Lower leg skin (tissue), 3 donors: ENCODE measurements around the gene MS4A2.

Experiments used
- CTCF ChIP-seq, 3 donors: fragments of 450-650 bp; IDR thresholded peaks; one replicate each; pipeline ENCODE4 v1.5.1; 2016; ENCODE audit warnings: antibody characterized with exemption in 3 of 3, mild to moderate bottlenecking in 3 of 3, moderate library complexity in 2 of 3
- POLR2A ChIP-seq, 2 donors: fragments of 450-650 bp; IDR thresholded peaks; one replicate each; pipeline ENCODE4 v1.6.1; 2016 to 2017; ENCODE audit warnings: antibody characterized with exemption in 2 of 2, mild to moderate bottlenecking in 1 of 2, moderate library complexity in 1 of 2

GRCh38 chr11:60087239-60087638, 1.2 kb upstream of the MS4A2 start:
- TF ChIP-seq CTCF (IDR thresholded peaks at IDR 0.05) (no peak), POLR2A (IDR thresholded peaks at IDR 0.05) (no peak)
